GM04503 (cell line): ENCODE data around the gene BLOC1S5.
"Not testable (repeated sequence)": the region's sequence is repeated elsewhere in the genome, so short reads cannot be mapped to it uniquely, and the experiment has no call there.

Source experiments
- DNase-seq: peaks from one replicate; pipeline ENCODE4 v3.0.0-alpha.2; 2012; ENCODE audit warnings: low read depth

Gene BLOC1S5

GRCh38 chr6:7992002-7992815 is 72.0 kb downstream of the BLOC1S5 start:
- peak; percentile 52 for DNase-seq

GRCh38 chr6:7991536-7991935 is 72.7 kb downstream of the BLOC1S5 start:
- DNase-seq, result no peak

- no peak for DNase-seq
Measured at GRCh38 chr6:7986219-7986618, 78.0 kb downstream of the BLOC1S5 start.

GRCh38 chr6:7983967-7984366 is 80.2 kb downstream of the BLOC1S5 start:
- not testable (repeated sequence) for DNase-seq

- no peak for DNase-seq
Measured at GRCh38 chr6:7979831-7980230, 84.4 kb downstream of the BLOC1S5 start.

GRCh38 chr6:7978736-7979135 is 85.5 kb downstream of the BLOC1S5 start:
- no peak for DNase-seq

- no peak for DNase-seq
Measured at GRCh38 chr6:7976485-7977056, 87.6 kb downstream of the BLOC1S5 start.

- DNase-seq, result no peak
Measured at GRCh38 chr6:7975764-7976146, 88.4 kb downstream of the BLOC1S5 start.

- peak; percentile 88 for DNase-seq
Measured at GRCh38 chr6:7974938-7975763, 89.0 kb downstream of the BLOC1S5 start.

GRCh38 chr6:7974565-7974937 is 89.6 kb downstream of the BLOC1S5 start:
- no peak for DNase-seq

GRCh38 chr6:7973584-7973983 is 90.6 kb downstream of the BLOC1S5 start:
- DNase-seq, result no peak

GRCh38 chr6:7971499-7971898 is 92.7 kb downstream of the BLOC1S5 start:
- DNase-seq, result no peak

GRCh38 chr6:7970616-7971015 is 93.6 kb downstream of the BLOC1S5 start:
- no peak for DNase-seq
